Skin epidermis (tissue), 12 donors: Measurements from ENCODE around the gene NUB1.

Experiments
- H3K27ac ChIP-seq, 21 experiments: fragments of 200-600 bp; sonication (generic) in 11 of 21; one replicate each; pipeline ENCODE4 v1.5.0; 2020; ENCODE audit warnings: mild to moderate bottlenecking in 3 of 21, inconsistent platforms in 2 of 21, moderate library complexity in 2 of 21
- H3K4me3 ChIP-seq, 7 experiments: fragments of 200-600 bp; sonication (generic) in 2 of 7; one replicate each; pipeline ENCODE4 v1.5.0; 2020; ENCODE audit warnings: inconsistent platforms in 2 of 7, mild to moderate bottlenecking in 2 of 7, moderate library complexity in 1 of 7

The NUB1 gene

GRCh38 chr7:151384776-151385625 is 43.4 kb downstream of the NUB1 start:
- H3K4me3 ChIP-seq, result no peak overlapping the region
- H3K27ac ChIP-seq, result no peak overlapping the region

GRCh38 chr7:151385626-151386300 is 44.2 kb downstream of the NUB1 start:
- H3K27ac ChIP-seq, result no peak overlapping the region
- no peak overlapping the region for H3K4me3 ChIP-seq

DNA sequence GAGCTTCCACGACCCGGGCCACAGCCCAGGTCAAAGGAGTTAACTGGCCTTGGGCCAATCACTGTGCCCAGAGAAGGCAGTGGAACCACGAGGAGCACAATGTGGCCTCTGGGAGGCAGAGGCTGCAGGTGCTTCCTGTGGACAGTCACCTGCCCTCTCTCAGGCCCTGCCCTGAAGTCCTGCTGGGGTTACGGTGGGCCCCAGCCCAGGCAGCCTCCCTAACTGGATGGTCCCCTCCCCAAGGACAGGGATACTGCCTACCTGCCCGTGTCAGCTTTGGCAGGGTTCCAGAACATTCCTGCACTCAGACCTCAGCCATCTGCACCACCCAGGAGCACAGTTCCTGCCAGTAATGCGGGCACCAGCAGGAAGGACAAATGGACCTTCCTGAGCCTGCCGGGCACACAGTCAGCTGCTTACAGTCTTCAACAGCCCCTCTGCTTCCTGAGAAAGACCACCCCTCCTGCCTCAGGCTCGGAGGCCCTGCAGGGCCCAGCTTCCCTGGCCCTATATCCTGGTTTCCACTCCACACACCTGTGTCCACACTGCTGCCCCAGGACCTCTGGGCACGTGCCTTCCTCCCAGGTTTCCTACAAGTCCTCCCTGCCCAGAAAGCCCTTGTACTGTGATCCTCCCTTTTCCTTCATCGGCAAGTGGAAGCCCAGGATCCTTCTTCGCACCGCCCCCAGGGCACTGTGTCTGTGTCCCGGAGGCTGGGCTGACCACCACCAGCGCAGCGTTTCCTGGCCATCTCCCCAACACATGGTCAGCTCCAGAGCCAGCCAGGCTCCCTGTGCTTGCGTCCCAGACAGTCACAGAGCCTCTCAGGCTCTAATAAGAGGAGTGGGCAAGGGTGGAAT is 44.9 kb downstream of the NUB1 start:
- H3K4me3 ChIP-seq, result no peak overlapping the region
- no peak overlapping the region for H3K27ac ChIP-seq

GRCh38 chr7:151387161-151388006 is 45.8 kb downstream of the NUB1 start:
- H3K27ac ChIP-seq, result no peak overlapping the region
- H3K4me3 ChIP-seq, result no peak overlapping the region

- no peak overlapping the region for H3K27ac ChIP-seq
- H3K4me3 ChIP-seq, result no peak overlapping the region
Measured at GRCh38 chr7:151388007-151388297, 46.3 kb downstream of the NUB1 start.

DNA sequence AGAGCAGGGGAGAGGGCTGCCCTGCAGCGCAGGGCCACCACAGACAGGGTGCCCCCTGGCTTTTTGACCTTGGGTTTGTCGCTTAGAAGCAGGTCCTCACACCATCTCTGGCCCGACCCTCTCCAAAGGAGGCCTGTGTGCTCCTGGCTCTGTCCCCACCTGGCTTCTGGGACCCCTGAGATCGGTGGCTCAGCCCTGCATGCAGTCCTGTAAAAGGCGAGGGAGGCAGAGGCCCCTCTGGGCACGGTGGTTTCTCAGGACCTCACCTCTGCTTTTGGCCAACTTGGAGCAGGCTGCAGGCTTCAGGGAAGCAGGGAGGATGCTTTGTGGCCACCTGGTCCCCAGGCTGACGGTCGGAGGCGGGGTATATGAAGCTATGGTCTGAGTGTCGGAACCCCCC is 46.8 kb downstream of the NUB1 start:
- no peak overlapping the region for H3K4me3 ChIP-seq
- no peak overlapping the region for H3K27ac ChIP-seq

DNA sequence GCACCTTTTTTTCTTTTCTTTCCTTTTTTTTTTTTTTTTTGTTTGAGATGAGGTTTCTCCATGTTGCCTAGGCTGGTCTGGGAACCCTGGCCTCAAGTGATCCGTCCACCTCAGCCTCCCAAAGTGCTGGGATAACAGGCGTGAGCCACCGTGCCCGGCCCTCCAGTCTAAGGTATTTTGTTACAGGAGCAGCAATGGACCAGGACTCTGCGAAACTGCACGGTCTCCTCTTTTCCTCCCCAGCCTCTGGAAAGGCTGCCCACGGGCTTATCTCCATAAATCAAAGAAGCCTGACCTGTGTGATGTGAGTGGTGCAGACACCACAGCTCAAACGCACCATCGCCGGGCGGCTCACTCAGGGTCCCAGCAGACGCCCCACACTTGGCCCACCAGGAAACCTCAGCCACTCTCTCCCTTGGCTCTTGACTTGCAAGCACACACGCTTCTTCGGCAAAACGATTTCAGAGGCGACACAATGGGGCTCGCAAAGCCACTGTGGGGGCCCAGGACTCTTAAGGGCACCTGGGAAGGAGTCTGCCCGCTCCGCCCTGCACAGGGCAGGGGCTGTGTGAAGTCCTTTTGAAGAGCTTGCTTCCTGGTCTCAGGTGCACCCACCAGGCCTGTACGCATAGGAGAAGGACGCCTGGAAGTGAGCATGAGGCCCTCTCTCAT is 47.6 kb downstream of the NUB1 start:
- no peak overlapping the region for H3K4me3 ChIP-seq
- no peak overlapping the region for H3K27ac ChIP-seq

DNA sequence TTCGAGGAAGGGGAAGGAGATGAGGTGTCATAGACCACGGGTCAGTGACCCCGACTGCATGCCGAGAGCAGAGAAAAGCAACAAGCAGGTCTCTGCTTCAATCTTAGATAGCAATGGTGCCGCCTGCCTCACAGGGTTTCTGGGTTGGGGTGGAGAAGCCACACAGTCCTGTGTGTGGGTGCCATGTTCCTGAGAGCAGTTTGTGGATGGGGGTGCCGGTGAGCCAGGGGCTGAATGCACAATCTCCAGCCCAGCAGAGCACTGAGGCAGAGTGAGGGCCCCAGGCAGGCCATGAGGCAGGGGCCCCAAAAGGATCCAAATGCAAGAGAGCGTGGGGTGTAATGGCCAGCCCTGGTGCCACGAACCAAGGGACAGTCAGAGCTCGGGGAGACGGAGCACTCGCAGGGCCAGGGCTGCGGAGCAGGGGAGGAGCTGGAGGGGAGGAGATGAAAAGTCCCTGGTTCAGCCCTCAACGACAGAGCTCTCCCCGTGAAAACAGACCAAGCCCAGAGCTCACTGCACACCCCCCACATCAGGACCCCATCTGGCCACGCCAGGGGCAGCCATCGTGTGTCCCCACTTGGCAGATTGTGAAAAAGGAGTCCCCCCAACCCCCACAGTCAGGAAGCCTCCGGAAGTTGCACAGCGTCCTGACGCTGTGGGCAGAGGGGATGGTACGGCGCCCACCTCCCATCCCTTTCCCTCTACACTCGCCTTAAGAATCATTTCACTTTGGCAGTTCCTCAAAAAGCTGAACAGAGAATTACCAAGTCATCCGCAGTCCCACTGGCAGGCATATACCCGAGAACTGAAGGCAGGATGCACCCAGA is 48.4 kb downstream of the NUB1 start:
- Histone ChIP-seq H3K27ac (no peak overlapping the region), H3K4me3 (no peak overlapping the region)

DNA sequence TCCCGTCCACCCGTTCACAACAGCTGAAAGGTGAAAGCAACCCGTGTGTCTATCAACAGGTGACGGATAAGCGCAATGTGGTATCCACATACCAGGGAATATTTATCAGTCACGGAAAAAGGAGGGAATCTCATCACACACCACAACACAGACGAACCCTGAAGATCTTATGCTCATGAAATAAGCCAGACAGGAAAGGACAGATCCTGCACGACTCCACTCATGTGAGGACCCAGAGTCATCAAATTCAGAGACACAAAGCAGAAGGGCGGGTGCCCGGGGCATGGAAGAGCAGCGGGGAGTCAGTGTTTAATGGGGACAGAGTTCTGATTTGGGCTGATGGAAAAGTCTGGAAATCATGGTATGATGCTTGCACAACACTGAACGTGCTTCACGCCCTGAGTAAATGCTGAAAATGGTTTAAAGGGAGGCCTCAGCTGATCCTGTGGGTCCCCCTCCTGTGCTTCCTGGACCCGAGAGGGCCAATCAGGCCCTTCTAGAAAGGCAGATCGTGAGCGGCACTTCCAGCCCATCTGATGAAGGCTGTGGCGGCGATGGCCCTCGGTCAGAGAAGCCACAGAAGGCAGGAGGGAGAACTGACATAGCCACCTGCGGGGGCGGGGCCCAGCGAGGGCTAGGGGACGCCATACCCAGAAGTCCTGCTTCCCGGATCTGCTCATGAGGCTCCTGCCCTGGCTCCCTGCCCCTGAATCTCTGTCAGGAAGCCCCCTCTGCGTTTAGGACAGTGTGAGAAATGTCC is 49.2 kb downstream of the NUB1 start:
- Histone ChIP-seq H3K4me3 (no peak overlapping the region), H3K27ac (no peak overlapping the region)

DNA sequence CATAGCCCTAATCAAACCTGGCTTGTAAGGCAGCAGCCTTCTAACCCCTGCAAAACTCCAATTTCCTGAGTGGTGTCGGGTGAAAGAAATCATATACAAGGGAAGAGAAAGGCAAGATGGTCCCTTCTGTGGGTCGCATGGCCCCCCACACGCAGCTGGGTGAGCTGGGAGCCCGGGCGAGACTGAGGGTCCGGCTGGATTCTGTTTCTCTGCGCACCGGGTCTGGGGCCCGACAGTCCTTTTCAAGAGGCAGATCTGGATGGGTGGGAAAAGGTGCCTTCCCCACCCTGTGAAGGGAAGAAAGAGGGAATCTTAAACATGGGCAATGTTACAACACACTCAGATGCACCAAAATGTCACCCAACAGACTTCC is 49.7 kb downstream of the NUB1 start:
- Histone ChIP-seq H3K4me3 (no peak overlapping the region), H3K27ac (no peak overlapping the region)

DNA sequence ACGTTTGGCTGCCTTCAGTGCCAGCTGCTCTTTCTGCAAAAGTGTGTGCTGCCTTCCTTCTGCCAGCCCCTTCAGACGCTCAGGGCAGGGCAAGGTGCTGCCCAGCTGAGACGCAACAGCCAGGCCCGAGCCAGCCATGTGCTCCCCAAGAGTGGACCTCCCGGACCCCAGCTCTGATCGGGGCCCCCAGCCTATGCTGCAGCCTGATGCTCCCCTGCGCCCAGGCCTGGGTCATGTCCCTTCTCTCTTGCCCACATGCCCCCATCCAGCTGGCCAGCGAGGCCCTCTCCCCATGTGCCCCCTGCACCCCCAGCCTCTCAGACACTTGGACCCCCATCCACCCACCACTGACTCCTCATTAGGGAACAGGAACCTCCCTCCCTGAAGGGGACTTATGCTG is 50.4 kb downstream of the NUB1 start:
- H3K4me3 ChIP-seq, result no peak overlapping the region
- no peak overlapping the region for H3K27ac ChIP-seq

- Histone ChIP-seq H3K4me3 (no peak overlapping the region), H3K27ac (no peak overlapping the region)
Measured at GRCh38 chr7:151392426-151392825, 50.8 kb downstream of the NUB1 start.

GRCh38 chr7:151393031-151393977 is 51.7 kb downstream of the NUB1 start:
- no peak overlapping the region for H3K4me3 ChIP-seq
- H3K27ac ChIP-seq, result no peak overlapping the region

DNA sequence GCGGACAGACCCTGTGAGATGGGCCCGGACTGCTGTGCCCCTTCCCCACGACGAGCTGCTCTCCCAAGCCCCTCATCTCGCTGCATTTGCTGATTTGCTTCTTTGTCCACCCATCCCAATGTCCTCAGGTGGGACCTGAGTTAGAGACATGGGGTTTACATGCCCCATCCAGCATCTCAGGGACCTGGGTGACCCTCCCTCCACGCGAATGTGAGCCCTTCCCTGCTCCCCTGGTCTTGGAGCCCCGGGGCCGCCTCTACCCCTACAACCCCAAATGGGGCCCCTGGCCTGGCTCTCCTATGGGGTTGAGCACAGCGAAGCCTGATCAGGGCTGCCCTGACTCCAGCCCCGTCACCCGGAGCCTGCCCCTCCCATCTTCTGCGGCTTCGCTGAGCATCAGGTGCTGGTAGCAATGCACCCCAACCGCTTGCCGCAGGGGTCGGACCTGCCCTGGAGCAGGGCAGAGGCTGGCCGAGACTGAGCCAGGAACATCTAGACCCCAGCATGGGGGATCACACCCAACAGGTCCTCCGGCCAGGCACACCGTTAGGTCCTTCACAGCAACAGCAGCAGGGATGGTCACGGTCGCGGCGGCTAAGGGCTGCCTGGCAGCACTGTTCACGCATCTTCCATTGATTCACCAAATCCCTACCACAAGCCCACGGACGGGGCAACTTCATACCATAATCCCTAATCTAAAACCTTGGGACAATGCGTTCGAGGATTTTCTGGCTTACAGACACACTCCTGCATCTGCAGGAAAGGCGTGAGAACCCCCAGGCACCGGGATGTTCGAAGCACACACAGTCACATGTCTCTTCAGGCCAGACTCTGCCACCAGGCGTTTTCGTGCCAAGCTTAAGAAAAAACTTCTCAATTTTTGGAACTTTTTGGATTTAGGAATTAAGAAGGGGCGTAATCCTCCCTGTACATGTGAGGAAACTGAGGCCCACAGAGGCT is 52.7 kb downstream of the NUB1 start:
- Histone ChIP-seq H3K4me3 (no peak overlapping the region), H3K27ac (no peak overlapping the region)

DNA sequence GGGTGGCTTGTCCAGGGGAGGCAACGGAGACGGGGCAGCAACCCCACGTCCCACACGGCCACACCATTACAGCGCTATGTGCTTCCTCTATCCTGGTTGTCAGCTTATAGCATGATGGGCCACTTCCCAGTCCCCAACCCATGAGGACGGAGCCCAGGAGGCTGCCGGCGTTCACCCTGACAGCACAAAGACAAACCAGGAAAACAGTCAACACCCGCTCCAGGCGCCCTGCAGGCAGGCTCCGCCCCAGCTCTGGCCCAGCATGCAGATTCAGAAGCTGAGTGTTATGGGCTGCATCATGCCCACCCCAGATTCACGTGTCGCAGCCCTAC is 53.4 kb downstream of the NUB1 start:
- no peak overlapping the region for H3K4me3 ChIP-seq
- H3K27ac ChIP-seq, result no peak overlapping the region
